HG03060 (cell line): ENCODE measurements around the gene LRRC75A.
"Not testable (repeated sequence)": the region's sequence is repeated elsewhere in the genome, so short reads cannot be mapped to it uniquely, and the experiment has no call there.

Experiments
- ATAC-seq: cut with Tn5 transposase; IDR thresholded peaks from one replicate; pipeline ENCODE4 v1.9.1; 2021; ENCODE audit warnings: low read depth, moderate number of reproducible peaks; ENCODE audit not compliant: unreplicated experiment

The LRRC75A gene

GRCh38 chr17:16456742-16457316 lies 35.2 kb downstream of the LRRC75A start:
- no peak for ATAC-seq

GRCh38 chr17:16455997-16456741 lies 35.8 kb downstream of the LRRC75A start:
- no peak for ATAC-seq

GRCh38 chr17:16453493-16453851 lies 38.5 kb downstream of the LRRC75A start:
- ATAC-seq: no peak

GRCh38 chr17:16452268-16452667 lies 39.7 kb downstream of the LRRC75A start:
- ATAC-seq: not testable (repeated sequence)

GRCh38 chr17:16450028-16450427 lies 42.0 kb downstream of the LRRC75A start:
- ATAC-seq: no peak

- no peak for ATAC-seq
Observed at GRCh38 chr17:16449121-16449570, 42.8 kb downstream of the LRRC75A start.

GRCh38 chr17:16448490-16448889 lies 43.5 kb downstream of the LRRC75A start:
- no peak for ATAC-seq

GRCh38 chr17:16447676-16448075 lies 44.3 kb downstream of the LRRC75A start:
- ATAC-seq: no peak

GRCh38 chr17:16446338-16446983 lies 45.5 kb downstream of the LRRC75A start:
- no peak for ATAC-seq

- ATAC-seq: no peak
Observed at GRCh38 chr17:16444258-16444886, 47.6 kb downstream of the LRRC75A start.

GRCh38 chr17:16443511-16444257 lies 48.3 kb downstream of the LRRC75A start:
- ATAC-seq: no peak

- ATAC-seq: no peak
Observed at GRCh38 chr17:16442594-16443510, 49.1 kb downstream of the LRRC75A start.

- ATAC-seq: no peak
Observed at GRCh38 chr17:16442141-16442540, 49.9 kb downstream of the LRRC75A start.

- no peak for ATAC-seq
Observed at GRCh38 chr17:16440901-16441629, 50.9 kb downstream of the LRRC75A start.

- not testable (repeated sequence) for ATAC-seq
Observed at GRCh38 chr17:16440354-16440753, 51.6 kb downstream of the LRRC75A start.

- ATAC-seq: no peak
Observed at GRCh38 chr17:16439811-16440351, 52.1 kb downstream of the LRRC75A start.

GRCh38 chr17:16439303-16439791 lies 52.6 kb downstream of the LRRC75A start:
- ATAC-seq: no peak

- ATAC-seq: peak; percentile 71
Observed at GRCh38 chr17:16438557-16439302, 53.3 kb downstream of the LRRC75A start.
